Activated CD8-positive, alpha-beta memory T cell treated with anti-CD3 and anti-CD28 coated beads for 24 hours (primary cell): ENCODE data around the gene TRAP1.
"Not testable (repeated sequence)": the region's sequence is repeated elsewhere in the genome, so short reads cannot be mapped to it uniquely, and the experiment has no call there.

Source experiments
- DNase-seq: peaks from one replicate; pipeline ENCODE4 v3.0.0-alpha.2; 2020

Gene TRAP1

DNA sequence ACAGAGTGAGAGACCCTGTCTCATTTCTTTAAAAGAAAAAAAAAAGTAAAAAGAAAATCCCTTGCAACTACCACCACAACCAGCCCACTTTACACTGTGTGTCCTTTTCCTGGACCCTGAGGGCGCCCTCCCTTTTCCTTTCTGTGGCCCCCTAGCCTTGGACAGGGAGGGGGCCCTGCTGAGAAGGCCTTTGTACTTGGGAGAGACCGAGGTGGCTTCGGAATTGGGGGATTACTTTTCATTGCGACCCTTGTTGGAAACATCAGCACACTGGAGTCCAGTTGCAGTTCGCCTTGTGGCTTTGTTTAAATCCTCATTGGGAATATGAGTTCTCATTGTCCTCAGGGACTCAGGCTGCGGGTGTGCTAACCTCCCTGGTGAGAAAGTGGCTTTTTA, 72.2 kb downstream of the TRAP1 start:
- peak; percentile 28 for DNase-seq

DNA sequence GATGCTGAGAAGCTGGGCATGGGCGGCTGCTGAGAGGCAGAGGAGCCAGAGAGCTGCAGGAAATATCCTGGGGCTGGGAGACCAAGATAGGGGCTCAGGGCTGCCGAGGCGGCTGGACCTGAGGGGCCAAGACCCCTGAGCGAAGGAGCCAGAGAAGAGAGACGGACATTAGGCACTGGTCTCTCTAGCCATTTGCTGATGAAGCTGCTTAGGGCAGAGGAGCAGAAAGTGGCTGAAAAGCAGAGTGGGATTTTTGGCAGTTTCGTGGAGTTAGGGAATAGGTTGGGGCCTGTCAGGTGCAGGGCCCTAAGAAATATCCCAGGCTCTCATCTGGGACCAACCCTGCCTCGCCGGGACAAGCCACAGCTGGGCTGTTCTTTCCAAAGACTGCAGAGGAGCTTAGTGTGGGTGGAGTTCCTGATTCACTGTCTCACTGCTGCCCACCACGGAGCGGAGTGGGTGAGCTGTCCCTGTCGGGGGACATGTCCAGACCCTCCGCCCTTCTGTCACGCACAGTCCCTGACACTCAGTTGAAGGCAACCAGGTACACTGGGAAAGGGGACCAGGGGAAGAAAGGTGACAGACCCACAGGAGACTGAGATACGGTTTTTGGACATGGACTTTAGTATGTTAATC, 74.1 kb downstream of the TRAP1 start:
- peak; percentile 37 for DNase-seq

GRCh38 chr16:3642397-3643094, 74.8 kb downstream of the TRAP1 start:
- peak; percentile 41 for DNase-seq

DNA sequence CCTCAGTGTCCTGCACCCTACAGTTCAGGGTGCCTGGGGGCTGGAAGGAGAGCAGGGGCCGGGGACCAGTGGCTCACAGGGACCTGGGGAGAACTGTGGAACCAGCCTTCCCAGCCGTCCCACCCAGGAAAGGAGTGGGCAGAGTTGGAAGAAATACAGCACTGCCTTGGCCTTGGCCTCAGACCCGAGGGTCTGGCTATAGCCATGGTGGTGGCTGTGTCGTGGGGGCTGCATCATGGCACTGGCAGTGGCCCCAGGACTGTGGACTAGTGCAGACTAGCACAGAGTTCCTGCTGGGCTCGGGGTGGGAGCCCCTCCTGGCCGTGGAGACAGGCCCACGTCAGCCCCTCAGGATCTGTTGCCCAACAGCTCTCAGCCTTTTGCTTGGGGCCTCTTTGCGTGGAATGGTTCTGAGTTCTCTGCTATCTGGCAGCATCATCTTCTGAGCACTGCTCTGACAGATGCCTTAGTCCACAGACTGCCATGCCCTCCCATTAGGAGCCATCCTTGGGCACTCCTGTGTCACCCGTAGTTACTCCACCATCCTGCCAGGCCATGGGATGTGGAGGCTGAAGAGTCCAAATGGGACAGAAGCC, 75.4 kb downstream of the TRAP1 start:
- peak; percentile 38 for DNase-seq

DNA sequence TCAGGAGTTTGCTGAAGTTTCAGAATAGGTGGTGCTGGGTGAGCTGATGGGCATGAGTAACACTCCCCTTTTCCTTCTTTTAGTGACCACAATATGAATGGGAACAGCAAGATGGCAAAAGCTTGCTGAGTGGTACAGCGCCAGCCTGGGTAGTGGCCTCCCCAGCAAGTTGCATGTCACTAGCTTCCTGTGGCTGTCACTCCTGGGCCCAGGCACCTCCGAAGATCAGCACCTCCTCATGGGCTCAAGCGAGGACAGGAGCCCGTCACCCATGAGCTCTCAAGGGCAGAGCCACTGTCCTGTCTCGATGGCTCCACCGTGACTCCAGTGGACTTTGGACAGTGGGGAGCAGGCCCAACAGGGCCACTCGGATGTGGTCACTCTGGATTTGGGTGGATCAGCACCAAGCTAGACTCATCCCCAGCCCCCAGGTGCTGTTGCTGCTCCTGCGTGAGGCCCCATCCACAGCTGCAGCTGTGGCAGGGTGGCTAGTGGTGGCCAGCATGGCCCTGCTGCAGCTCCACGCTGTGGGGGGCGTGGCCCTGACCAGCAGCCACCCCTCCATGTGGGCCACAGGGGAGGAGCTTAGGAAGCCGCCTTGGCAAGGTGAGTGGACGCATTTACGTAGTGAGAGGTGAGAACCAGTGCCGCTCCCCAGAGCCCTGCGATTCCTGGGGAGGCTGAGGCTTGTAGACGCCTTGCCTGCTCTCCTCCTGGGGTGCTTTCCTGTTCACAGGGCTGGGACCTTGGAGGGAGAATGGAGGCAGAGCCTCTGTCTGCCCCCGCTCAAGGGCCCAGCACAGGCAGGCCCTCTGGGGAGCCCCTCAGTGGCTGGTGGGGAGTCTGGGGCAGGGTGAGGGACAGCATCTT, 76.5 kb downstream of the TRAP1 start:
- peak; percentile 35 for DNase-seq

DNA sequence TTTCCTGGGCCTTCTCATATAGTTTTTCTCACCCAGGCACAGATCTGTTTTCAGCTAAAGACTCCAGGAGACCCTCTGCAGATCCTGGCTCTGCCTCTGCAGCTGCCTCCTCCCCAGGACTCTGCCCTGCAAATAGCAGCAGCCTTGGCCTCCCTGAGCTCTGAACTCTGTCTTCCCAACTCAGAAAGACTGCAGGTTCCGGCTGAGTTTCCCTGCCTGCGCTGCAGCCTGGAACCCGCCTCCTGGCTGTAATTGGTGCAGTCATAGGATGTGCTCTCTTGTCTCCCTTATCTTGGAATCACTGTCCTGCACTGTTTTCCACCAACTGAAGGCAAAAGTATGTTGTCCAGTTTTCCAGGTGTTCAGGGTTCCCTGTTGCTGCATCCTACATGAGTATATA, 77.1 kb downstream of the TRAP1 start:
- DNase-seq, result no peak

- peak; percentile 46 for DNase-seq
Observed at GRCh38 chr16:3638916-3639644, 78.2 kb downstream of the TRAP1 start.

DNA sequence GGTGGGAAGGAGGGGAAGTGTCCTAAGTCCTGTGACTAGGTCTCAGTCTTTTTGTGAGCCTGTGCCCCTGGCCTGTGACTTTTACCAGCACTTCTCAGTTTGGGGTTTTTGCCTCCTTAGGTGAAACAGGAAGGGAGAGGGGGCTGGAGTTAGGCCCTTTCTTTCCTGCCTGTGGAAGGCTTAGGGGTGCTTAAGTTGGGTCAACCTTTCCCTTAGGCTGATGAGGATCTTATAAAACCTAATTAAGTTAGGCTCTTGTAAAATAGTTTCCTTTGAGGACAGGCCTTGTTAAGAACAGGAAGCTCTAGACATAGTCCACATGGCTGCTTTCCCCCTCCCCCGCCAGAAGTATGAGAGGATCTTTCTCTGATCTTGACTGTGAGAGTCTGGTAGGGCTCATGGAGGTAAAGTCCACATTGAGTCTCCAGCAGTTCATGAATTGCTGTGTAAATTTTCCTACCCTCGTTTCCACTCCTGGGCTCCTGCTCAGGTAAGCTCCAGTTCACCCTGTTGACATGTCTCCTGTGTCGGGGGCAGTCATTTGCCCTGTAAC, 79.9 kb downstream of the TRAP1 start:
- DNase-seq, result peak; percentile 67

DNA sequence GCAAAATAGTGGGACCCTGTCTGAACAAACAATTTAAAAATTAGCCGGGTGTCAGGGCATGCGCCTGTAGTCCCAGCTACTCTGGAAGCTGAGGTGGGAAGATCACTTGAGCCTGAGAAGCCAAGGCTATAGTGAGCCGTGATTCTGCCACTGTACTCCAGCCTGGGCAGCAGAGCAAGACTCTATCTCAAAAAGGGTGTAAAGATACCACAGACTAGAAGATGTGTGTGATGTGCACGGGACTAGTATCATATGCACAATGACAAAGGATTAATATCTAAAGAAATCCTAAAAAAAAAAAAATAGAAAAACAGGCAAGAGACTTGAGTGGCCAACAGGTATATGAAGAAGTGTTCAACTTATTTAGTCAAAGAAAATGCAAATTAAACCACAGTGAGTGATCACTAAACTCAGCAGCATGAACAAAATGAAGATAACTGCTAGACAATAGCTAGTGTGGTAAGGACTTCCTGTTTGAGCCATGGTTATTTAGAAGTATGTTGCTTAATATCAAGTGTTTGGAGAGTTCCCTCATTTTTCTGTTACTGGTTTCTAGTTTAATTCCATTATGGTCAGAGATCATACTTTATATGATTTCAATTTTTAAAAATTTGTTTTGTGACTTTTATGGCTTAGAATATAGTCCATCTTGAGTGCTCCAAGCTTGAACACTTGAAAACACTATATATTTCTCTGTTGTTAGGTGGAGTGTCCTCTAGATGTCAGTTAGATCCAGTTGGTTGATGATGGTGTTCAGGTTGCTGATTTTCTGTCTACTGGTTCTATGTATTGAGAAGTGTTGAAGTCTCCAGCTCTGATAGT, 91.2 kb downstream of the TRAP1 start:
- no peak for DNase-seq

- DNase-seq, result no peak
Observed at GRCh38 chr16:3625331-3625730, 92.0 kb downstream of the TRAP1 start.

DNA sequence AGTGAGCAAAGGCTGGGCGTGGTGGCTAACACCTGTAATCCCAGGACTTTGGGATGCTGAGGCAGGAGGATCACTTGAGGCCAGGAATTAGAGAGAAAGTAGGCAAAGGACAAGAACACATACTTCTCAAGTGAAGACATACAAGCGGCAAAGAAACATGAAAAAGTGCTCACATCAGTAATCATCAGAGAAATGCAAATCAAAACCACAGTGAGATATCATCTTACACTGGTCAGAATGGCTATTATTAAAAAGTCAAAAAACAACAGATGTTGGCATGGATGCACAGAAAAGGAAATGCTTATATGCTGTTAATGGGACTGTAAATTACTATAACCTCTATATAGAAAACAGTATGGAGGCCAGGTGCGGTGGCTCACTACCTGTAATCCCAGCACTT, 93.7 kb downstream of the TRAP1 start:
- DNase-seq, result no peak

- no peak for DNase-seq
Observed at GRCh38 chr16:3618769-3619141, 98.6 kb downstream of the TRAP1 start.

- DNase-seq, result no peak
Observed at GRCh38 chr16:3612510-3613466, 104.5 kb downstream of the TRAP1 start.

- peak; percentile 94 for DNase-seq
Observed at GRCh38 chr16:3611146-3611975, 106.0 kb downstream of the TRAP1 start, which contains the start of gene SLX4. SLX4 (minus strand) TSS chr16:3611606; CDS start chr16:3608964, 2,642 bp downstream.

- DNase-seq, result no peak
Observed at GRCh38 chr16:3610698-3611145, 106.6 kb downstream of the TRAP1 start.

- DNase-seq, result no peak
Observed at GRCh38 chr16:3609895-3610697, 107.2 kb downstream of the TRAP1 start.

DNA sequence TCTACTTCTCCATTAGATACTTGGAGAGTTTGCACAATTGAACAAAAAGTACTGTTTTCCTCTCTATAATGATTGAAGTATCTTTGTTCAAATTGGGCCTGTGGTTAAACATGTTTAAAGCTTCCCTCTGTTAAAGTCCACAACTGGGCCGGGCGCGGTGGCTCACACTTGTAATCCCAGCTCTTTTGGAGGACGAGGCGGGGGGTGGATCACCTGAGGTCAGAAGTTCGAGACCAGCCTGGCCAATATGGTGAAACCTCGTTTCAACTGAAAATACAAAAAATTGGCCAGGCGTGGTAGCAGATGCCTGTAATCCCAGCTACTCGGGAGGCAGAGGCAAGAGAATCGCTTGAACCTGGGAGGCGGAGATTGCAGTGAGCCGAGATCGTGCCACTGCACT, 108.3 kb downstream of the TRAP1 start:
- not testable (repeated sequence) for DNase-seq

GRCh38 chr16:3608069-3608468, 109.3 kb downstream of the TRAP1 start:
- no peak for DNase-seq
